ENCODE data around the gene NAALADL2.
A peak's percentile ranks its signal among the peaks of the same experiment; 100 is the strongest.
"Not testable (repeated sequence)": the region's sequence is repeated elsewhere in the genome, so short reads cannot be mapped to it uniquely, and the experiment has no call there.

The NAALADL2 gene

GRCh38 chr3:175392653-175393052 lies 533.5 kb downstream of the NAALADL2 start:
- no peak for FAIRE-seq

- no peak for FAIRE-seq
Measured at GRCh38 chr3:175397372-175397771, 538.2 kb downstream of the NAALADL2 start.

DNA sequence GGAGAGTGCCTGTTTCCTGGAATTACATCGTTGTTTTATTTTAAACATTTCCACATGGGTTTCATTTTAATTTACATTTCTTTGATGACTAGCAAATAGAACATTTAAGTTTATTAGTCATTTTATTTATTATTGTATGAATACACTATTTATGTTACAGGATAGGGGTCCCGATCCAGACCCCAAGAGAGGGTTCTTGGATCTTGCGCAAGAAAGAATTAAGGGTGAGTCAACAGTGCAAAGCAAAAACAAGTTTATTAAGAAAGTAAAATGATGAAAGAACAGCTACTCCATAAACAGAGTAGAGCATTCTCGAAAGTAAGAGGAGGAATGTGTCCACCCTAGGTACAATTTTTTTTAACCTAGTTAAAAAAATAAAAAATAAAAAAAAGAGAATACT lies 539.5 kb downstream of the NAALADL2 start:
- no peak for FAIRE-seq

- no peak for FAIRE-seq
Measured at GRCh38 chr3:175399156-175399840, 540.2 kb downstream of the NAALADL2 start.

- FAIRE-seq, result no peak
Measured at GRCh38 chr3:175404027-175404426, 544.9 kb downstream of the NAALADL2 start.

GRCh38 chr3:175404621-175405020 lies 545.5 kb downstream of the NAALADL2 start:
- FAIRE-seq, result no peak

DNA sequence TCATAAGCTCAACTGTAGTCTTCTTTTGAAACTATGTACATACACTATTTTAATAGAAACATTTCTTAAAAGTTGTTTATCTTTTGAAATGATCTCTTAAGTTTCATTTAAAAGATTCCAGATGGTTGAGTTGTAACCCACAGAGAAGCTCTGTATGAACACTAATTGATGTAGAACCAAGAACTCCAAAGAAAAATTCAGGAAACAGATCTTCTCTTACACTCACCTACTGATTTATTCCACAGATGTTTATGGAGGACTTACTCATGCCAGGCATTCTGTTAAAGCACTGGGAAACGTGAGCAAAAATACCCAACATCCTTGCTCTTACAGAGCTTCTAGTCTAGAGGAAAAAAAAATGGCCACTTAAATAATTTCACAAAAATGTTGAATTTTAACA lies 551.1 kb downstream of the NAALADL2 start:
- no peak for FAIRE-seq

DNA sequence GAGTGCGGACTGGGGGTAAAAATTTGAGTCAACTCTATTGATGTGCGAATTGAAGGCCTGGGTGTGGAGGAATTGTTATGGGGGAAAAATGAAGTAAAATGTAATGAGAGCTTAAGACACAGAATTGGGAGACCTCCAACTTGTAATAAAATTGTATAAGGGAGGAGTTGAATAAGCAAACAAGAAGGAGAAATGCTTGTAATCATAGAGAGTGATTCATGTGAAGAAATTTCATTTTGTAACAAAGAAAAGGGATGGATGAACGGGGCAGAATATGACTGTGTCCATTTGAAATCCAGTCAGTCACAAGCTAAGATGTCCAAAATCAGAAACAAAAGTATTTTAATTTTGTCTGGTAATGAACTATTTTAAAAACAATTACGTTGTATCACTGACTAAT lies 552.3 kb downstream of the NAALADL2 start:
- no peak for FAIRE-seq

DNA sequence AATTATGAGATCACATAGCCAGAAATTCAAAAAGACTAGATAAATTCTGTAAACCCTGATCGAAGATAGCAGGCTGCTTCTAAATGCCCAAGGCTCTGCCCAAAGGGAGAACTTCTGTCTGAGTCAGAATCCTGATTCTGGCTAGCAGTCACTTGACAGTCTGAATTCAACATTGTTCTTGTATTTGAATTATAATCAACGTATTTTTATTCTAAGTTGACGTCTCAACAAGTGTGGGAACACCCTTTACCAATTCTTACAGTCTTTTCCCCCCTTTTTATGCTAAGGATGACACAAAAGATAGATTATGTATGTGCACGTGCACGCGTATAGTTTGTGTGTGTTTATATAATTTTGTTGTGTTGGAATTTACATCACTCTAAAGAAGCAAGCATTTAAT lies 552.8 kb downstream of the NAALADL2 start:
- FAIRE-seq, result no peak

- no peak for FAIRE-seq
Measured at GRCh38 chr3:175413926-175414325, 554.8 kb downstream of the NAALADL2 start.

- FAIRE-seq, result peak; percentile 60
Measured at GRCh38 chr3:175416600-175416999, 557.5 kb downstream of the NAALADL2 start.

DNA sequence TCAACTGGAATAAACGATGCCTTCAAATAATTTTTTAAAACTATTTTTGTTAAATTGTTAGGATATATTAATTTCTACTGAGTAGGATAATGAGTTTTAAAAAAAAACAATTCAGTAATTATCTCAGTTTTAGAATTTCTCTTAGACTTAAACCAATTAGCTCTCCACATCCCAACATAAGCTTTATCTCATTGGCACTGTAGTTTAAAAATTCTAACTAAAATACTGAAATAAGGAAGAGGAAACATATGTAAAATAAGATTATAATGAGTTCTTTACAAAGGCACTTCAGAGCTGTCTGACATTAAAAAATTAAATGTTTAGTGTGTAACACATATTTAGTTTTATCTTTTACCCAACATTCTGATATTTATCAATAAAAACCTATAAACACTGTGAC lies 558.3 kb downstream of the NAALADL2 start:
- FAIRE-seq, result peak; percentile 85

GRCh38 chr3:175421902-175422301 lies 562.8 kb downstream of the NAALADL2 start:
- no peak for FAIRE-seq

DNA sequence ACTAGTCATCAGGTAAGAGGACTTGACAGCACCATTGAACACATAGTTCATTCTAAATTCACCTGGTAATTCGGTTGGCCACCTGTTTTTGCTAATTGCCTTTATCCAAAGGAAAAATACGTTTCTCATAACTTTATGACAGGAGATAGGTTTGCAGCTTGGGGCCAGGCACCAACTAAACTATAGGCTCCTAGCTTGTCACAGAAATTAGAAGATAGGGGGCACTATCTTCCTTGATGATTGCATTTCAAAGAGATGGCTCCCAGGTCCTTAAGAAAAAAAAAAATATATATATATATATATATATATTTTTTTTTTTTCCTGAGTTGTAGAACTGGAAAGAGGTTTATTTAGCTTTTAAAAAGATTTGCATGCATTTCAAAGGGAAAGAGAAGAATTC lies 563.6 kb downstream of the NAALADL2 start:
- FAIRE-seq, result no peak

DNA sequence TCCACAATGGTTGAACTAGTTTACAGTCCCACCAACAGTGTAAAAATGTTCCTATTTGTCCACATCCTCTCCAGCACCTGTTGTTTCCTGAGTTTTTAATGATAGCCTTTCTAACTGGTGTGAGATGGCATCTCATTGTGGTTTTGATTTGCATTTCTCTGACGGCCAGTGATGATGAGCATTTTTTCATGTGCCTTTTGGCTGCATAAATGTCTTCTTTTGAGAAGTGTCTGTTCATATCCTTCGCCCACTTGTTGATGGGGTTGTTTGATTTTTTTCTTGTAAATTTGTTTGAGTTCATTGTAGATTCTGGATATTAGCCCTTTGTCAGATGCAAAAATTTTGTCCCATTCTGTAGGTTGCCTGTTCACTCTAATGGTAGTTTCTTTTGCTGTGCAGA lies 564.7 kb downstream of the NAALADL2 start:
- FAIRE-seq, result not testable (repeated sequence)

- FAIRE-seq, result no peak
Measured at GRCh38 chr3:175426805-175427204, 567.7 kb downstream of the NAALADL2 start.

GRCh38 chr3:175428466-175428865 lies 569.3 kb downstream of the NAALADL2 start:
- no peak for FAIRE-seq

DNA sequence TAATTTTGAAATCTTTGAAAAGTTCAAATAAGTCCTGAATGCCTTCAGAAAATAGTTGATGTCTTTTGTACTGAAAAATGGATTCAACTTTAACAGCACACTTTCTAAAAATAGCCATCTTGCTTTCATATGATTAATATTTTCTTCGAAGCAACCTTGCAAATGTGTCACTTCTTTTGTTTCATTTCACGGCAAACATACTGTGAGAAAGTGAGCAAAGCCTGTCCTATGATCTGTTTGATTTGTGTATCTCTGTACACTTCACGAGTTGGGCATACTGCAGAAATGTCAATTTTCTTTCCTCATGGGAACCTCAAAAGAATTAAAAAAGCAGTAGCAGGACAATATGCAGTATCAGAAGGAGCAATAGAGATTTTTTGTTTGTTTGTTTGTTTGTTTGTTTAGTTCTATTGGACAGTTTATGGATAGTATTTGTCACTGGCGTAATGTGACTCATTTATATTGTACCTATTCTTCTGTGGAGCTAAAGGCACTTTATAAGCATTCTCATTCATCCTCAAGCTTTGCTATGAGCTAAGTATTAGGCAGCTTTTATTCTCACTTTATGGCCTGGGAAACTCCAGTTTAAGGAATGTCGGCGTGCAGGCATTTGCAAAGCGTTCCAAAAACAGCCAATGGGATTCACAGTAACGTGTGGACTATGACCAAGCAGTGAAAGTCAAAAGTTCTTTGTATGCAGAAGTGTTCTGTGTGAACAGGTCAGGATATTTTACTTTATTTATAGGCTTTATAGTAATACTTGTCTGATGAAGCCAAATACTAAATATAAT lies 572.0 kb downstream of the NAALADL2 start:
- no peak for FAIRE-seq

DNA sequence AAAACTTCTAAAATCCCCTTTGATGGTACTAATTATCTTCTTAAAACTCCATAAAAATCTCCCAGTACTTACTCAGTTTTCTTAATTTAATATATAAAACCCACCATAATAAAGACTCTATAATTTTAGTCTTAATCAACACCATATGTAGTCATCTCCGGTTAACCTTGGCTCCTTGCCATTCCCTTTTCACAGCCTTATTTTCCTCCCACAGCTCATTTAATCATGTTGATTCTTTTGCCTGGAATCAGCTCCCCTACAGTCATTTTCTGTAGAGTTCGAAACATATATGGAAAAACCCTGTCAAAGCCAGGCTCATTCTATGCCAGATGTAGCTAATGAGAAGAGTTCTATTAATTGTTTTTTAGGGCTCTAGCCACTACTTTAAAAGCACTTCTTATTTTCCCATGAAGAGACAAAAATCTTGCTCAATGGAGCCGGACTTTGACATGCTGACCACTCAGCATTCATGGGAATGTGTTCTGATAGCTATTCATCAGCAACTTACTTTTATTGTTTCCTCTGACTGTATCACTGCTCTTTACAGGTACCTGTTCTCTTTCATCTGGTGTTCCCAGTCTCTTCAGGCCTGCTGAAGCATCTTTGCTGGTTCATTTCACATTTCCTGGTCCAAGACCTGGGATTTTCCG lies 573.4 kb downstream of the NAALADL2 start:
- FAIRE-seq, result no peak

- no peak for FAIRE-seq
Measured at GRCh38 chr3:175433026-175433674, 574.0 kb downstream of the NAALADL2 start.

- FAIRE-seq, result no peak
Measured at GRCh38 chr3:175434561-175434960, 575.4 kb downstream of the NAALADL2 start.

GRCh38 chr3:175443682-175444081 lies 584.5 kb downstream of the NAALADL2 start:
- no peak for FAIRE-seq

GRCh38 chr3:175445741-175446140 lies 586.6 kb downstream of the NAALADL2 start:
- no peak for FAIRE-seq
